Fibroblast of skin of abdomen (primary cell): ENCODE results near the gene MED8.
"Not testable (repeated sequence)": the region's sequence is repeated elsewhere in the genome, so short reads cannot be mapped to it uniquely, and the experiment has no call there.

Source experiments
- DNase-seq: peaks from one replicate; pipeline ENCODE4 v3.0.0-alpha.2; 2013

MED8 gene

DNA sequence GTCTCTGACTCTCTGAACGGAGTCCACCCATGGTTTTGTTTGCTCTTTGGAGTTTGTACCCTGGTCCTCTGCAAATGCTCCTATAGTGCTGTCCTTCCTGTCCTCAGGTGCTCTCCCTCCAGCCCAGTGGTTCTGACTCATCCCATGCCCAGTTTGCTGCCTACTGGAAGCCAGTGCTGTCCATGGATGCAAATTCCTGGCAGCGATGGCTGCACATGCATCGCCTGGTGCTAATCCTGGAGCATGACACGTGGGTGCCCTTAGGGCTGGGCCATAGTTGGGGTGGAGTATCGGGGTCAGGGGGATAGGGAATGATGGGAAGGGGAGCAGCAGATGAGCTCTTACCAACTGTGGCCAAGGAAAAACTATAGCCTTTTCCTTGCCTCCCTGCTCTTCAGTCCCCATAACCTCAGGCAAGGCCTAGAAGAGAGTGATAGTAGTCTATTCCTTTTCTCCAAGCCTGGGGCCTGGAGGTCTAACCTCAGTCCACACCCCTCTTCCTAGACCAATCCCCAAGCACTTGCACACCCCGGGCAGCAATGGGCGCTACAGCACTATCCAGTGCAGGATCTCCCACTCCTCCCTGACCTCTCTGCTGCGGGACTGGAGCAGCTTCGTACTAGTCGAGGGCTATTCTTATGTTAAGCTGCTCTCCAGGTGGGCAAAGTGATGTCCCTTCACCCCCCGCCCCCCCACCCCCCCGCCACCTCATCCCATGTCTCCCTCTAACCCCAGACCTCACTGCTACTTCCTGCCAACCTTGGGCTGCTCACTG lies 32.6 kb upstream of the MED8 start:
- DNase-seq, result no peak

DNA sequence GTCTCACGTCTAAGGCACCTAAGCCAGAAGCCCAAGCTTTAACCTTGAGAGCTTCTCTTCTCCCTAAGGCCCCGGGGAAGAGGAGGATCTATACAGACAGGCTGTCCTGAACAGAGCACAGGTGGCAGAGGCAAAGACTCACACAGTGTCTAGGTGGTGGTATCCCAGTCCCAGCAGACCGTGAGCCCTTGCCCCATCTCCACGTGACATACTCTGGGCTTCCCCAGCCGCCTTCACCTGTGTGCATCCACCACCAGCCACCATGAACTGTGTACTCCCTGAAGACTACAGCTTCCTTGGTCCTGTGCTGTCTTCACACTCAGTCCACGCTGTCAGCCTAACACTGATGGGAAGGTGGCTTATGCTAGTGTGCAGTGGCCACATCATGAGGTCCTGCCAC lies 31.8 kb upstream of the MED8 start:
- DNase-seq, result no peak

DNA sequence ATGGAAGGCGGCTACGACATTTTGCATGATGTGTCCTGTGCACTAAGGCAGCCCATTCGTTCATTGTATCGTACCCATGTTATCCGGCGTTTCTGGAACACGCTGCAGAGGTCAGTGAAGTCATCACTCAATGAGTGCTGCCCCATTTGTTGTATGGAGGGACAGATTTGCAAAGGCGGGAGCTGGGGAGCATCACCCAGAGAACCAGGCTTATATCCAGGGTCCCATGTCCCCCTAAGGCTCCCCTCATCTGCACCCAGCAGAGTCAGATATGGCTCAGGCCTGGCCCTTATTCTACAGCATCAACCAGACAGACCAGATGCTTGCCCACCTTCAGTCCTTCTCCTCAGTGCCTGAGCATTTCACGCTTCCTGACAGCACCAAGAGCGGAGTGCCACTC lies 31.3 kb upstream of the MED8 start:
- DNase-seq, result no peak

- no peak for DNase-seq
These were observed 30.2 kb upstream of the MED8 start for GRCh38 chr1:43419627-43420425.

DNA sequence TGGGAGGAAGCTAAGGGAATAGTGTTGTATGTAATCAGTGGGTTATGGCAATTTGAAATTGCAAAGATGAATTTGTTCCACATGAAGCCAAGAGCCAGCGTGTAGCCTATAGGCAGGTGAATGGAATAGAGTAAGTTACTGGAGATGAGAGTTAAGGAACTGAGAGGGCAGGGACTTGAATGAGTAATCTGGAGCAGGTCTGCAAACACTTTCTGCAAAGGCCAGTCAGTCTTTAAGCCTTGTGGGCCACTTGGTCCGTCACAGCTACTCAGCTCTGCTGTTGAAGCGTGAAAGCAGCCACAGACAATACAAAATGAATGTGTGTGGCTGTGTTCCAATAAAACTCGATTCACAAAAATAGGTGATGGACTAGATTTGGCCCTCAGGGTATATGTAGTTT lies 29.3 kb upstream of the MED8 start:
- DNase-seq, result no peak

- DNase-seq, result no peak
These were observed 26.3 kb upstream of the MED8 start for GRCh38 chr1:43415901-43416300.

- DNase-seq, result peak; percentile 41
These were observed 25.1 kb upstream of the MED8 start for GRCh38 chr1:43414634-43415223.

- DNase-seq, result not testable (repeated sequence)
These were observed 23.8 kb upstream of the MED8 start for GRCh38 chr1:43413426-43413825.

DNA sequence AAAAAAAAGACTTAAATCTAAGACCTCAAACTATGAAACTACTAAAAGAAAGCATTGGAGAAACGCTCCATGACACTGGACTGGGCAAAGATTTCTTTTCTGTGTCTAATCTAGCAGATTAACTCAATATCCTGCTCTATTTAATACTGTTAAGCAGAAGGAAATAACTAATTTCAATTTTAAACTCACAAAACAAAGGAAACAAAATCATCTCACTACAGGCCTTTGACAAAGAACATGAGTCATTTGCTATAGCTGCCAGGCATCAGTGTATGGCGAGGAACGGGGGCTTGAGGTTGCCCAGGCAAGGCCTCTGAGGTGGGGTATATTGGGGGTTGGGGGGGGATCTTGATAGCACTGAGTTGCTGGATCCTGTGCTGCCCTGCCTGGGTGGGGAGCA lies 21.0 kb upstream of the MED8 start:
- no peak for DNase-seq

DNA sequence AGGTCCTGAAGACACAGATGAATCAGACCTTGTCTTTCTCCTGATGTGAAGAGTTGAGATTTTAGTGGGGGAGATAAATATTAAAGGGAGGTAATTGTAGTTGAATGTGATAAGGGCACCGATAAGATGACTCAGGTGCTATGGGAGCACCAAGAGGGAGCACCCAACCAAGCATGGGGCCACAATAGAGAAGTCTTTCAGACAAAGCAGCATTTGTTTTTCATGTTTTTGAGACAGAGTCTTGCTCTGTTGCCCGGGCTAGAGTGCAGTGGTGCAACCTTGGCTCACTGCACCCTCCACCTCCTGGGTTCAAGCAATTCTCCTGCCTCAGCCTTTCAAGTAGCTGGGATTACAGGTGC lies 16.3 kb upstream of the MED8 start:
- no peak for DNase-seq

DNA sequence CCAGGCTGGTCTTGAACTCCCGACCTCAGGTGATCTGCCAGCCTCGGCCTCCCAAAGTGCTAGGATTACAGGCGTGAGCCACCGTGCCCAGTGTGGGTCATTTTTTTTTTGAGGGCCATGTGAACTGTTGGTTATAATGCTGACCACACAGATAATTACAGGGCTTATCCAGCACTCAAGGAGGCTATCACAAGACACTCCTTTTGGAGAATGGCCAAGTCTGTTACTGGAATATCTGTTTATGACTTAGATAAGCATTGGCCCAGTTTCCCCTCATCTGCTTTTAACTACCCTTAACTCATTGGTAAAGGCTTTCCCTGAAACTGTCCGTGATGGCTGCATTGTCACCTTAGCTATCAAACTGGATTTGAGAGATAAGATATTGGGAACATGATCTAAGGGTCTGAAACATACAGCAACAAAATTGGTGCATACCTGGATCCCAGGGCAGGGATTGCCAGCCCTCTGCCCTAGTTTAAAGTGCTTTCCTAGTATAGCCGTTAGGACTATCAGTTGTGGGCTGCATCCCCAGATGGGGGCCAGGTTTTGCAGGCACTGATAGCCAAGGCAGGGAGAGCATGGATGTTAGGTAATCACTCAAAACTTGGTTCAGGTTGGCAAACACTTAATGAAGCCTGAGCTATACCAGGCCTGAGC lies 15.7 kb upstream of the MED8 start:
- DNase-seq, result no peak

- DNase-seq, result no peak
These were observed 14.8 kb upstream of the MED8 start for GRCh38 chr1:43404353-43404752.

DNA sequence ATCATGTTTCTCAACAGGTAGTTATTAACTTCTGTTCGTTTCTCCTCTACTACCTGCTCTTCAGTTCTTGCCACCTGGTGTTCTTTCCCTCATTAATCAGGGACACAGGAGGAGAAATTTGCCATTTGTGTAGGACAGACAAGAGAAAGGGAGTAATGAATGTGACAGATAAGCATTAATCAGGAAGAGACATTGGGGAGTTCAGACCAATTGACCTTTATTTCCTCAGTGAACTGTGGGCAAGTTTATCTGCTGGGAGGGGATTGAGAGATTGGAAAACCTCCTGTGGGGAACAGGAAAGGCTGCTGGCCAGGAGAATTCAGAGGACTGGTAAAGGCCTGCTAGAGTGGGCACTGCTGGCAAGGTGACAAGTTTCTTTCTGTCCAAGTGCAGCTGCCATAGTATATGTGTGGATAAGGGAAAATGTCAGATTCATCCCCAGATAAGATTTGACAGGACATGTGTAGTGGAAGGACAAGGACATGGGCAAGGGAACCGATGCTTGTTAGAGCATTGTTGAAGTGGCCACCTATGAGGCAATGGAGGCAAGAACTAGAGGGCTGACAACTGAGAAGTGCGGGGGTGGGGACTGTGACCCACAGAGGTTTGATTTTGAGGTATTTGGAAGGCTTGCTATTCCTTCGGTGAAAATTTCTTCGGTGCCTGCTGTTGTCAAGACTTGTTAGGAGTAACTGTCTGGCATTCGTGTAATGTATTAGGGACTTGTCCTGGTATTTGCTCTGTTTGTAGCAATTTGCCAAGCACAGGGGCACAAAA lies 12.7 kb upstream of the MED8 start:
- no peak for DNase-seq

GRCh38 chr1:43400441-43400840 lies 10.8 kb upstream of the MED8 start:
- DNase-seq, result not testable (repeated sequence)

- no peak for DNase-seq
These were observed 8.6 kb upstream of the MED8 start for GRCh38 chr1:43398227-43398626.

- no peak for DNase-seq
These were observed 6.5 kb upstream of the MED8 start for GRCh38 chr1:43396059-43396458.

DNA sequence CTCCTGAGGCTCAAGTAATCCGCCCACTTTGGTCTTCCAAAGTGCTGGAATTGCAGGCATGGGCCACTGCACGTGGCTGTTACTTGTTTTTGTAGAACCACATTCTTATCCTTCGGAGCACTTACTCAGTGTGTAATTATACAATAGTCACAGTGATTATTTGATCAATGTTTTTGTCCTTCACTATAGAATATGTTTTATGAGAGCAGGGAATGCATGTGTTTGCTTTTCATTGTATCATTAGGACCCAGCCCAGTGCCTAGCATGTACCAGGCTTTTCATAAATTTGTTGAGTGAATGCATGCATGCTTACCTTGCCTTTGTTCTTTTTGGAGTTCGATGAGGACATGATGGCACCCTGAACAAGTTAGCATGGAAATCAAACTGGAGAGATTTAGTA lies 5.9 kb upstream of the MED8 start:
- no peak for DNase-seq

DNA sequence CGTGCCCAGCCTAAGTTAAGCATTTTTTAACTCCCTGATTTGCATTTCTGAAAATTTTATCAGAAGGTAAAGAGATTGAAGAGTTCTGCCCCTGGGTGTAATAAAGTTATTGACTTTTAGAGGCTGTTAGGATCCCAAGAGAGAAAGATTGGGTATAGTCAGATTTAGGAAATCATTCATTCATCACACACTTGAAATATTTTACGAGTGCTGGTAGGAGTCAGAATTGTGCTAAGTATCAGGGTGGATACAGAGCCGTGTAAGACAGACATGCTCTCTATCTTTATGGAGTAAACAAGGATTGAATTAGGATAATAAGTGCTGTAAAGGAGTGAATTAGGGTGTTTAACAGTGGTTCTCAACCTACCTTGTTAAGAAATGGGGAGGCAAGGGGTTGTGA lies 3.1 kb upstream of the MED8 start:
- no peak for DNase-seq

DNA sequence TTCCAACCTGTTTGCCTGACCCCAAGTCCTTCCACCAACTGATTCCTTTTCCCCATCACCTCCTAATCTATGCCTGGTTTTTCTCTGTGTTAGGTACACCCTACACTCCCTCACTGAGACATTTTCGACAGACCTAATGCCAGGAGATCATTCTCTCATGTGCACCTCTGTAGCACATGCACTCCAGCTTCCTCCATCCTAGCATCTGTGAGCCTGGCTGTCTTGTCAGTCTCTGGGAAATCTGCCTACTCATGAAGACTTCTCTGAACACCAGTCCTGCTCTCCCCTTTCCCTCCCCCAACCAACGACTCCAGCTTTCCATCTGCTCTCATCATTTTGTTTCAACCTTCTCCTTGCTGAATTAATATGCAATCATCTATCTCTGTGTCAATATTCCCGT lies 987 bp downstream of the MED8 start:
- no peak for DNase-seq

DNA sequence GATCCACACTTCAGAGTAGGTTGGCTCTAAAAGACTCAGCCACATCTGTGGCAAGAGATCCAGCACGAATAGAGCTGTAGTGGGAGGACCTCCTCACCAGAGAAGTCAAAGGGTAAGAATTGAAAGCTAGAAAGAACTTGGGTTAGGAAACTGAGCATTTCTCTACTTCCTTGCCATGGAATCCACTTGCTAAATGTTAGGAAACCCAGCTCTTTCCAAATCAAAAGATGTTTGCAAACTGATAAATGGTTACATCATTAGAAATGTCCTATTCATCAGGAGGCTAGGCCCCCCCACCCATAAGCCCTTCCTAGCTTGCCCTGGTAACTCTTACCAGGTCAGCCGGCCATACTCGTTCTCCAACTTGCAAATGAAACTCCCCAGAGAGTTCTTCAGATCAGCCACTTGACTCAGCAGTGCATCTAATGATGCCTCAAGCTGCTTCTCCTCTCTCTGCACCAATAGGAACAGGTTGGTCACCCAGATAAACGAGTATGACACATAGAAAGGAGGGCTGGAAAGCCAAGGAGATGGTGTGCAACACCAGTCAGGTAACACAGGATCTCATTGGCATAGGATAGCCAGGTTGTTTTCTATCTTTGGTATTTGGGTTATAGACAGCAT lies 1.5 kb downstream of the MED8 start:
- DNase-seq, result no peak

DNA sequence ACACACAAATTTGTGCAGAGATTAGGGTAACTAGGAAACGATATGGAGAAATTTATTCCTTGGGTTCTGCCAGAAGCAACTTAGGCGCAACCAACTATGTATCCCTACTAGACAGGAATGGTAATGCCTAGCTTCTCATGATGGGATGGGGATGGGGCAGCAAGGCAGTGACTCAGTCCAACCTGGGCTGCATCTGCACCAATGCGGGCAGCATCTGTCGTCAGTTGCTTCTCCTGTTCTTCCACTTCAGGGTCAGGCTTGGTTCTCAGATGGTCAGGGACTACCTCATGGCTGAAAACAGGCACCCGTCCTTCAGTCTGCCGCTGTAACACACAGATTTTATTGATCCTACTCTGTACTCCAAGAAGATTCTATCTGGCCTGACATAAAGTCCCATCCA lies 2.9 kb downstream of the MED8 start:
- DNase-seq, result no peak

DNA sequence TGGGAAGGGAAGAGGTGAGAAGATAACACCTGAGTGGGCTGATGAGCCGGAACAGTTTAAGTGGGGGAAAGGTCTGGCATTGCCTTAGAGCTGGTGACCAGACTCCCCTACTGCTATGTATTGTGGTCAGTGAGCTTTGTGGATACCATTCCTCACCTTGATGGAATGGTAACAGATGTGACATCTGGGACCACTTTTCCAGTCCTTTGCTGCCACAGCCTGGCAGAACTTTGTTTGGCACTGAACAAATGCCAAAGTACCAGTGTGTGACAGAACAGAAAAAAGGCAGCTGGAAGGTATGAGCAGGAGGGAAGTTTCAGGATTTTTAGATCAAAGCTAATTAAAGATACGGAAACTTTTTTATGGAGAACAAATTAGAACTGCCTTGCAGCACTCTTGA lies 6.2 kb downstream of the MED8 start:
- no peak for DNase-seq
